ENCODE measurements around the gene PRPSAP2.
"Not testable (repeated sequence)": the region's sequence is repeated elsewhere in the genome, so short reads cannot be mapped to it uniquely, and the experiment has no call there.

- TF ChIP-seq POLR2A, CTCF (IDR thresholded peaks at IDR 0.05): not testable (repeated sequence)
These were observed 64.7 kb downstream of the PRPSAP2 start for GRCh38 chr17:18922596-18922995.
